Fibroblast of the aortic adventitia (primary cell): ENCODE data around the gene BCR. TPM values are rescaled to one million over a fixed set of nuclear protein-coding genes. Genes with fewer than 3 reads are reported as not detected.

Experiments
- DNase-seq: peaks from one replicate; pipeline ENCODE4 v3.0.0-alpha.2; 2010; ENCODE audit warnings: low read depth
- H3K4me3 ChIP-seq: 2 replicates; pipeline ENCODE4 v1.5.1; 2011; ENCODE audit warnings: low read depth, mild to moderate bottlenecking, control low read depth, low read length, moderate library complexity
- CTCF ChIP-seq: IDR thresholded peaks from 2 replicates; pipeline ENCODE4 v1.5.1; 2011; ENCODE audit warnings: mild to moderate bottlenecking, low read length, control low read depth, inconsistent platforms; ENCODE audit not compliant: insufficient read depth
- total RNA-seq: library from RNA; depleted of rRNA; stranded (reverse); fragments of >200 nt; gene quantifications from 2 replicates; pipeline ENCODE4 v1.2.3, GENCODE V29; 2012; ENCODE audit warnings: low replicate concordance

Gene BCR
- total RNA-seq, 1 donor: 37.3 TPM

GRCh38 chr22:23289851-23290724 lies 109.8 kb downstream of the BCR start:
- no peak overlapping the region for H3K4me3 ChIP-seq
- peak; percentile 89 for TF ChIP-seq CTCF
- peak; percentile 54 for DNase-seq

- no peak overlapping the region for H3K4me3 ChIP-seq
- TF ChIP-seq CTCF: no peak
- no peak for DNase-seq
These were observed 111.6 kb downstream of the BCR start for GRCh38 chr22:23291806-23292452.

- H3K4me3 ChIP-seq: no peak overlapping the region
- no peak for TF ChIP-seq CTCF
- DNase-seq: no peak
These were observed 112.4 kb downstream of the BCR start for GRCh38 chr22:23292453-23293350.

GRCh38 chr22:23293720-23294119 lies 113.4 kb downstream of the BCR start:
- TF ChIP-seq CTCF: no peak
- no peak for DNase-seq
- H3K4me3 ChIP-seq: no peak overlapping the region

- DNase-seq: no peak
- TF ChIP-seq CTCF: no peak
- no peak overlapping the region for H3K4me3 ChIP-seq
These were observed 113.9 kb downstream of the BCR start for GRCh38 chr22:23294221-23294620.

- no peak for TF ChIP-seq CTCF
- no peak overlapping the region for H3K4me3 ChIP-seq
- DNase-seq: no peak
These were observed 120.2 kb downstream of the BCR start for GRCh38 chr22:23300476-23300875.
